Upper lobe of left lung (tissue), 6 donors: ENCODE measurements around the gene GJD4. TPM values are rescaled to one million over a fixed set of nuclear protein-coding genes. Genes with fewer than 3 reads are reported as not detected.

Experiments
- ATAC-seq, 2 donors: fragments of 200-7000 bp; cut with Tn5 transposase; one replicate each; pipeline ENCODE4 v1.9.1; 2022; ENCODE audit warnings: mild to moderate bottlenecking in 2 of 2, moderate library complexity in 2 of 2; ENCODE audit not compliant: low FRiP score in 2 of 2
- DNase-seq, 2 donors: peaks; one replicate each; pipeline ENCODE4 v3.0.0-alpha.2; 2019 to 2020
- H3K27ac ChIP-seq, 4 donors: fragments of 200-600 bp; sonication (generic); one replicate each; pipeline ENCODE4 v1.5.1; 2016 to 2019
- H3K27me3 ChIP-seq, 4 donors: fragments of 200-600 bp; sonication (generic); one replicate each; pipeline ENCODE4 v1.5.1; 2017 to 2019
- H3K36me3 ChIP-seq, 4 donors: fragments of 200-600 bp; sonication (generic); one replicate each; pipeline ENCODE4 v1.5.1; 2016 to 2019
- H3K4me1 ChIP-seq, 4 donors: fragments of 200-600 bp; sonication (generic); one replicate each; pipeline ENCODE4 v1.5.1; 2018 to 2019
- H3K4me3 ChIP-seq, 4 donors: fragments of 200-600 bp; sonication (generic); one replicate each; pipeline ENCODE4 v1.5.1; 2017 to 2019; ENCODE audit warnings: mild to moderate bottlenecking in 2 of 4, moderate library complexity in 1 of 4
- H3K9me3 ChIP-seq, 4 donors: fragments of 200-600 bp; sonication (generic); one replicate each; pipeline ENCODE4 v1.5.1; 2018 to 2019
- EP300 ChIP-seq, 4 donors: sonication (generic); formaldehyde crosslinking; IDR thresholded peaks; one replicate each; pipeline ENCODE4 v1.5.1; 2017; ENCODE audit warnings: antibody characterized with exemption in 4 of 4, control low read depth in 2 of 4
- POLR2A ChIP-seq, 4 donors: fragments of 450-650 bp; IDR thresholded peaks; one replicate each; pipeline ENCODE4 v1.5.1; 2016 to 2017; ENCODE audit warnings: antibody characterized with exemption in 4 of 4, mild to moderate bottlenecking in 2 of 4
- POLR2AphosphoS5 ChIP-seq, 2 donors: sonication (generic); formaldehyde crosslinking; IDR thresholded peaks; one replicate each; pipeline ENCODE4 v1.5.1; 2017; ENCODE audit warnings: antibody characterized with exemption in 2 of 2
- WGBS, 2 donors: methylation state at CpG; one replicate each; pipeline ENCODE4 v1.1.5; 2017 to 2018; 5-methylcytosine and 5-hydroxymethylcytosine counted together
- total RNA-seq, 6 donors: library from RNA; depleted of rRNA in 4 of 6; stranded (reverse); fragments of >200 nt in 4 of 6; gene quantifications; one replicate each; pipeline versions ENCODE4 v1.1.0 to v1.2.1, GENCODE V29; 2016 to 2021
- TF ChIP-seq, protein P1 (sequence below), 6 experiments: fragments of 450-650 bp in 4 of 6; fragments of 200-600 bp in 2 of 6; sonication (generic) in 2 of 6; IDR thresholded peaks; one replicate each; pipeline ENCODE4 v1.5.1; 2016 to 2019; ENCODE audit warnings: antibody characterized with exemption in 6 of 6
- donor health status: DM: no; HTN: no; CAD: no; lungs with moderate emphysema.
- donor health status: DM: no; HTN: yes; CAD: no; lungs with severe emphysema.

Gene GJD4
- total RNA-seq, 6 donors from 2014 or later = not detected

DNA sequence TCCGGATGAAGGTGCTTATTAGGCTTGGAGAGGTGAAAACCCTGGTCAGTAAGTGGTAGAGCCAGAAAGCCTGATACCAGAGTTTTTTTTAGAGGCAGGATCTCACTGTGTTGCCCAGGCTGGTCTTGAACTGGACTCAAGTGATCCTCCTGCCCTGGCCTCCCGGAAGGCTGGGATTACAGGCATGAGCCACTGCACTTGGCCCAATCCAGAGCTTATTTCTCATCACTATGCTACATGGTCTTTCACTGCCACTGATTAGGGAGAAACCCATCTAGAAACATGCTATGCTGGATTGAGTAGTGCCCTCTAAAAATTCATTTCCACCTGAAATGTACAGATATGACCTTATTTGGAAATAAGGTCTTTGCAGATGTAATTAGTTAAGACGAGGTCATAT, 28.4 kb upstream of the GJD4 start:
- Histone ChIP-seq H3K27ac (no peak overlapping the region), H3K36me3 (peaks cover 0 to 35% (median 8%) of the 10 kb centered on the region in 4 donors), H3K4me1 (no peaks in the 10 kb centered on the region), H3K4me3 (no peak overlapping the region), H3K27me3 (no peaks in the 10 kb centered on the region), H3K9me3 (peaks cover 0 to 4% (median 0%) of the 10 kb centered on the region in 4 donors)
- TF ChIP-seq EP300 (IDR thresholded peaks at IDR 0.05) = no peak
- TF ChIP-seq POLR2A (IDR thresholded peaks at IDR 0.05) = no peak
- TF ChIP-seq, protein P1, sequence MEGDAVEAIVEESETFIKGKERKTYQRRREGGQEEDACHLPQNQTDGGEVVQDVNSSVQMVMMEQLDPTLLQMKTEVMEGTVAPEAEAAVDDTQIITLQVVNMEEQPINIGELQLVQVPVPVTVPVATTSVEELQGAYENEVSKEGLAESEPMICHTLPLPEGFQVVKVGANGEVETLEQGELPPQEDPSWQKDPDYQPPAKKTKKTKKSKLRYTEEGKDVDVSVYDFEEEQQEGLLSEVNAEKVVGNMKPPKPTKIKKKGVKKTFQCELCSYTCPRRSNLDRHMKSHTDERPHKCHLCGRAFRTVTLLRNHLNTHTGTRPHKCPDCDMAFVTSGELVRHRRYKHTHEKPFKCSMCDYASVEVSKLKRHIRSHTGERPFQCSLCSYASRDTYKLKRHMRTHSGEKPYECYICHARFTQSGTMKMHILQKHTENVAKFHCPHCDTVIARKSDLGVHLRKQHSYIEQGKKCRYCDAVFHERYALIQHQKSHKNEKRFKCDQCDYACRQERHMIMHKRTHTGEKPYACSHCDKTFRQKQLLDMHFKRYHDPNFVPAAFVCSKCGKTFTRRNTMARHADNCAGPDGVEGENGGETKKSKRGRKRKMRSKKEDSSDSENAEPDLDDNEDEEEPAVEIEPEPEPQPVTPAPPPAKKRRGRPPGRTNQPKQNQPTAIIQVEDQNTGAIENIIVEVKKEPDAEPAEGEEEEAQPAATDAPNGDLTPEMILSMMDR (IDR thresholded peaks at IDR 0.05) = no peak
- no peak for TF ChIP-seq POLR2AphosphoS5 (IDR thresholded peaks at IDR 0.05)
- DNase-seq (no peak), ATAC-seq (no peak)
- 91 to 100% methylated on average over 3 of the region's 3 CpGs for WGBS, 2 donors

DNA sequence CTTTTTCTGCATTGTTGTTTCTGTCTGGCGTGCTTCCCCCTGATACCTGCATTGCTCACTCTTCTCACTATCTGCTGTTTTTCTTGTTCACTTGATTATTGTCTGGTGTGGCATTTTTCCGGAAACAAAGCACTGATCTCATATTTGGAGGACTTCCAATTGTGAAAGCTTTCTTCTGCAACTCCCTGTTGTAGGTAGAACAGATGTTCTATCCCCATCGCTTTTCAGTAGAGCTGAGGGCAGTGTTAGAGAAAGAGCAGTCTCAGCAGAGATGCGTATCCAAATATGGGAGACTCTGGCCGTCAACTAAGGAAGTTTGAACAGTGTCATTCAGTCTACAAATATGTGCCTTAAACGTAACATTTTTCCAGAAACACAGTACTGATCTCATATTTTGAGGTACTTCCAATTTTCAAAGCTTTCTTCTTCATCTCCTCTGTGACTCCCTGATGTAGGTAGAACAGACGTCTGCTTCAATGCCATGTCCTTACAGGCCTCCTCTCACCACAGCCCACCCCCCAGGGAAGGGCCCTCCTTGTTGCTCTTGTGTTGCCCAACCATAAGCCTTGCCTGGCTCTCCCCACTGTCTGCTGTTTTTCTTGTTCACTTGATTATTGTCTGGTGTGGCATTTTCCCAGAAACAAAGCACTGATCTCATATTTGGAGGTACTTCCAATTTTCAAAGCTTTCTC, 27.1 kb upstream of the GJD4 start:
- TF ChIP-seq POLR2A (IDR thresholded peaks at IDR 0.05) = no peak
- TF ChIP-seq, protein P1 (IDR thresholded peaks at IDR 0.05) = no peak
- Histone ChIP-seq H3K36me3 (peaks cover 0 to 23% (median 8%) of the 10 kb centered on the region in 4 donors), H3K4me3 (no peak overlapping the region), H3K9me3 (peaks cover 0 to 4% (median 0%) of the 10 kb centered on the region in 4 donors), H3K4me1 (no peaks in the 10 kb centered on the region), H3K27me3 (no peaks in the 10 kb centered on the region), H3K27ac (no peak overlapping the region)
- DNase-seq (no peak), ATAC-seq (peak in 1 of 2 donors; percentile 90)
- WGBS, 2 donors = 58 to 67% methylated on average over 7 of the region's 7 CpGs

DNA sequence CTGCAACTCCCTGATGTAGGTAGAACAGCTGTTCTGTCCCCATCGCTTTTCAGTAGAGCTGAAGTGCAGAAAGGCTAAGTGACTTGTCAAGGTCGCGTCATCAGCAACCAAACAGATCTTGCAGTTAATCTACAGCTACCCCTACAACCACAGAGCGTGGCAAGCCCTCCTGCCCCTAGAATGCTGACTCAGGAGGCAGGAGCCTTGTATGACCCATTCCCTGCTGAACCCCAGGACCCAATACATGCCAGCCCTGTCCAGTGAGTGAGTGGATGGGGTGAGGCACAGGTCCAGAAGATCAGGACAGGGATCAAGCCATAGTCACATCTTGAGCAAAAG, 26.6 kb upstream of the GJD4 start:
- peak in 1 of 2 donors; percentile 39 for ATAC-seq

DNA sequence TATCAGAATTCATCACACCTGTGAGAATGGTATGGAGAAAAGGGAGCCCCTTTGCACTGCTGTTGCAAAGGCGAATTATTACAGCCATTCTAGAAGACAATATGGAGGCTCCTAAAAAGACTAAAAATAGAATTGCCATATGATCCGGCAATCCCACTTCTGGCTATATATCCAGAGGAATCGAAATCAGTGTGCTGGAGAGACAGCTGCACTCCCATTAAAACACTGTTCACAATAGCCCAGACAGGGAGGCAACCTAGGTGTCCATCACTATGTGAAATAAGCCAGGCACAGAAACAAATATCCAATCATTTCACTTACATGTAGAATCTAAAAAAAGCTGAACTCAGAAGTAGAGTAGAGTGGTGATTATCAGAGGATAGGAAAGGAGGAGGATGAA, 26.0 kb upstream of the GJD4 start:
- Histone ChIP-seq H3K9me3 (peaks cover 0 to 4% (median 0%) of the 10 kb centered on the region in 4 donors), H3K27ac (no peak overlapping the region), H3K36me3 (peaks cover 0 to 14% (median 8%) of the 10 kb centered on the region in 4 donors), H3K4me3 (no peak overlapping the region), H3K27me3 (no peaks in the 10 kb centered on the region), H3K4me1 (no peaks in the 10 kb centered on the region)
- ATAC-seq (no peak), DNase-seq (no peak)
- TF ChIP-seq EP300 (IDR thresholded peaks at IDR 0.05) (no peak), POLR2A (IDR thresholded peaks at IDR 0.05) (no peak), POLR2AphosphoS5 (IDR thresholded peaks at IDR 0.05) (no peak)
- TF ChIP-seq, protein P1 (IDR thresholded peaks at IDR 0.05) = no peak
- WGBS, 2 donors = 88 to 97% methylated on average over 3 of the region's 3 CpGs

More for the DNA sequence above, 26.6 kb upstream of the GJD4 start:
- Histone ChIP-seq H3K4me1 (no peaks in the 10 kb centered on the region), H3K36me3 (peaks cover 0 to 20% (median 8%) of the 10 kb centered on the region in 4 donors), H3K27me3 (no peaks in the 10 kb centered on the region), H3K4me3 (no peak overlapping the region), H3K27ac (no peak overlapping the region), H3K9me3 (peaks cover 0 to 4% (median 0%) of the 10 kb centered on the region in 4 donors)
- no peak for TF ChIP-seq POLR2AphosphoS5 (IDR thresholded peaks at IDR 0.05)
- TF ChIP-seq POLR2A (IDR thresholded peaks at IDR 0.05) = no peak
- TF ChIP-seq, protein P1 (IDR thresholded peaks at IDR 0.05) = no peak
- no peak for TF ChIP-seq EP300 (IDR thresholded peaks at IDR 0.05)
- WGBS, 2 donors = 81 to 89% methylated on average over 4 of the region's 4 CpGs
- no peak for DNase-seq
